Measurements from ENCODE around the gene HCN4.

DNA sequence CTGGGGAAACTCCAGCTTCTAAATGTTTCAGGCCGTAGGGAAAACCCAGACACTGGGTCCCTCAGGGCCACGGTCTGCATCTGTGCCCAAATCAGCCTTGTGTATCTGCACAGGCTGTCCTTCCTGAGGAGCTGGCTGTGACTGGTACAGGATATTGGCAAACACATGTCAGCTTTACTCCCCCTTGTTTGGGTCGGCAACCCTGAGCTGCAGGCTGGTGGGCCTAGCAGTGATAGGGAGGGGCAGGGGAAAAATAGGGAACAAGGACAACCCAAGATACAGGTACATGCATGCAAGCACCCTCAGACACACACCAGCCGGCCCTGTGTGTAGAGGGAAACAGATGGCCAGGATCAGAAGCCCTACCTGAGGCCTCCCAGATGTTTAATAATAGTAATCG lies 28.7 kb upstream of the HCN4 start:
- TF ChIP-seq, protein P1, sequence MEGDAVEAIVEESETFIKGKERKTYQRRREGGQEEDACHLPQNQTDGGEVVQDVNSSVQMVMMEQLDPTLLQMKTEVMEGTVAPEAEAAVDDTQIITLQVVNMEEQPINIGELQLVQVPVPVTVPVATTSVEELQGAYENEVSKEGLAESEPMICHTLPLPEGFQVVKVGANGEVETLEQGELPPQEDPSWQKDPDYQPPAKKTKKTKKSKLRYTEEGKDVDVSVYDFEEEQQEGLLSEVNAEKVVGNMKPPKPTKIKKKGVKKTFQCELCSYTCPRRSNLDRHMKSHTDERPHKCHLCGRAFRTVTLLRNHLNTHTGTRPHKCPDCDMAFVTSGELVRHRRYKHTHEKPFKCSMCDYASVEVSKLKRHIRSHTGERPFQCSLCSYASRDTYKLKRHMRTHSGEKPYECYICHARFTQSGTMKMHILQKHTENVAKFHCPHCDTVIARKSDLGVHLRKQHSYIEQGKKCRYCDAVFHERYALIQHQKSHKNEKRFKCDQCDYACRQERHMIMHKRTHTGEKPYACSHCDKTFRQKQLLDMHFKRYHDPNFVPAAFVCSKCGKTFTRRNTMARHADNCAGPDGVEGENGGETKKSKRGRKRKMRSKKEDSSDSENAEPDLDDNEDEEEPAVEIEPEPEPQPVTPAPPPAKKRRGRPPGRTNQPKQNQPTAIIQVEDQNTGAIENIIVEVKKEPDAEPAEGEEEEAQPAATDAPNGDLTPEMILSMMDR (conservative IDR thresholded peaks at IDR 0.05; ENCODE audit: low read length), result no peak
- no peak for TF ChIP-seq EZH2phosphoT487 (IDR thresholded peaks at IDR 0.05; ENCODE audit: borderline replicate concordance)

All from Loucy (cell line).